Activated gamma-delta T cell treated with anti-CD3 and anti-CD28 coated beads, Interleukin-2, amount 50 U/mL, for 16 hours (primary cell): ENCODE measurements around the gene WIPI1.

Source experiments
- DNase-seq: peaks from one replicate; pipeline ENCODE4 v3.0.0-alpha.2; 2020; ENCODE audit warnings: low read depth

The WIPI1 gene

DNA sequence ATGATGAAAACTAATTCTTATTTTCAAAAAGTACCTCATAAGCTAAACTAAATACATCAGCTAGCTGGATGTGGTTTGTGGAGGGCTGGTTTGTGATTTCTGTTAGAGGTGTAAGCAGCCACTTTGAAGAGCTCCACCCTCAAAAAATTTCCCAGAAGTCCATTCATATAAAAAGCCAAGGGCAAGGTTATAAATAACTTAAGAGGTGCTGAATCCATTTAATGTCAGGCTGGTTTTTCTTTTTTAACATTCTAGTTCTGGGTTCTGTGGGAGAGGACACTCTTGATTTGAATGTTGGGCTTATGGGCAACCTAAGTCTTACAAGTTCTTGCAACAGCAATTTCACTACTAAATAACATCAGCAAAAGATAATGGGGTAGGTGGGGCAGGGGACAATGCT lies 3.4 kb upstream of the WIPI1 start:
- DNase-seq, result no peak

- no peak for DNase-seq
These were observed 2.9 kb upstream of the WIPI1 start for GRCh38 chr17:68460146-68460545.

DNA sequence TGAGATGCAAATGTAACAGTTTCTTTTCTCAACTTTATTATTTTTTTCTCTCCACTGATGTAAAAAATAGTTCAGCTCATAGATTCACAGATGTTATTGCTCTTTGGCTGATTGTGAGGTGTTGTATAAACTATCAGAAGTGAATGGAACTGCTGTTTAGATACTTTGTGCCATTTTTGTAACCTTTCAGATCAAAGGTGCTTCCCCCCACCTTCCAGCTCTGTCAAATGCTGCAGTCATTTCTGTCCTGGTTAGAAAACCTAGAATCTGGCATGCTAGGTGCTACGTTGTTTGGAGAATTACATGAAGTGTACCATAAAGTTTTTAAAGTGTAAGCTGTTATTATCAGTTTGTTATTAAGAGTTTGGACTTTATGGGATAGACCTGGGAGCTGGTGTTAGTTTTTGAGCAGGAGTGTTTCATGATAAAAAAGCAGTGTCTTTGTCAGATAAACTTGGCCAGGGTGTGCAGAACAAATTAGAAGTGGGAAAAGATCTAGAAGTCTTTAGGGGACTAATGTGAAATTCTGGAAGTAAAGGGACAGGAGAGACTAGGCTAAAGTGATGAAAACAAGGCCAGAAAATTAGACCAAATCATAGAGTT lies 1.8 kb upstream of the WIPI1 start:
- no peak for DNase-seq

DNA sequence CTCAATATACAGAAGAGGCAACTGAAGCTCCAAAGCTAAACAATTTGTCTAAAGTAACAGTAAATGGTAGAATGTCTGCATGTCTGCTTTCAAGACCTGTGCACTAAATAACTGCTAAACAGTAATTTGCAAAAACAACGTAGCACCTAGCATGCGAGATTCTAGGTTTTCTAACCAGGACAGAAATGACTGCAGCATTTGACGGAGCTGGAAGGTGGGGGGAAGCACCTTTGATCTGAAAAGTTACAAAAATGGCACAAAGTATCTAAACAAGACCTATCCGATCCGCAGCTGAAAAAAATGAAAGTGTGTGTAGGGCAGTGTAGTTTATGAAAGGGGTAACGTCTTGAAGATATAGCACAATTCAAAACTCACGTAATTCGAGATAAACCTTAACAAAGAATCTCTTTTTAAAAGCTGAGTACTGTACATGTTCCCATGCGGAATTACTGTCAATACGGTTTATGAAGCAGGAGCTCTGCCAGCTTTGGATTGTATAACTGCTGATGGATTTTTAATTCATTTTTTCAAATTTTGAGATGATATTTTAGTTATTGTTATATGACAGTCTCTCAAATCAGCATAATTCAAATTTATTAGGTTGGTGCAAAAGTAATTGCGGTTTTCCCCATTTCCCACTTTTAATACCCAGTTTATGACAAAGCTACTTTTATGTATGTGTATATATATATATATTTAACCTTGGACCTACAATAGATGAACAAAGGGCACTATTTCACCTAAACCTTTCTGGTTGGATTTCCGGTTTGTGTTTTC lies 1.2 kb upstream of the WIPI1 start:
- no peak for DNase-seq

GRCh38 chr17:68457539-68458259 lies 403 bp upstream of the WIPI1 start:
- DNase-seq, result peak; percentile 96

DNA sequence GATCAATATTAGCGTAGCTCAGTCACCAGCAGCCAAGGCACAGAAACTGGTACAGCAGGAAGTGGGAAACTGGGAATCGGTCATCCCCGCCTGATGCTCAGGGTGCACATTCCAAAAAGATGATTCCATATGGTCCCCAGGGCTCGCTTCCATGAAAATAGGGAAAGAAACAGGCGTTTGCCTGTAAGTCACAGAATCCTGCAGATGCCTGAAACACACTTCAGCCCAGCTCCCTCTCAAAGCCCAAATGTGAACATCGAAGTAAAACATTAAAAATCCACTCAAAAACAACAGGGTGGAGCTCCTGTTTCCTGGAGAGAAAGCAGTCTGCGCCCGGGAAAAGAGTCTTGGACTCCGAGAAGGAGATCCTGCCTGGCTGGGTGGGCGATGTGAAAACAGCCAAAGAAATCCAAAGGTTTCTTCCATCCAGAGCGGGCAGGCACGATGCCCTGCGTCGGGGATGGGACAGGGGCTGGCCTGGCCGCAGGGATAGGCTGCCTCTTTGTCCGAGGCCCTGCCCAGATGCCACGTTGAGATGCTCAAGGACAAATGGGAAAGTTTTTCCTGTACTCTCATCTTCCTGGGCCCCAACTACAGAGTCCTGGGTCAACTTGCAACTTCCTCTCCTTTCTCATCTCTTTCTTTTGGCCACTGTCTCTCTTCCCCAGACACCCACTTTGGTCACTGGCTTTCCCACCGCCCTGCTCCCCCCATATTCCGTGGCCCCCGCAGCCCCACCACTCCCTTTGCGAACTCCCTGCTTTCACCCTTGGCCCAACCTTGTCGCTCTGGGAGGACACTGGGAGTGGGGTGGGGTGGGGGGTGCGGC lies 743 bp downstream of the WIPI1 start:
- DNase-seq, result no peak

DNA sequence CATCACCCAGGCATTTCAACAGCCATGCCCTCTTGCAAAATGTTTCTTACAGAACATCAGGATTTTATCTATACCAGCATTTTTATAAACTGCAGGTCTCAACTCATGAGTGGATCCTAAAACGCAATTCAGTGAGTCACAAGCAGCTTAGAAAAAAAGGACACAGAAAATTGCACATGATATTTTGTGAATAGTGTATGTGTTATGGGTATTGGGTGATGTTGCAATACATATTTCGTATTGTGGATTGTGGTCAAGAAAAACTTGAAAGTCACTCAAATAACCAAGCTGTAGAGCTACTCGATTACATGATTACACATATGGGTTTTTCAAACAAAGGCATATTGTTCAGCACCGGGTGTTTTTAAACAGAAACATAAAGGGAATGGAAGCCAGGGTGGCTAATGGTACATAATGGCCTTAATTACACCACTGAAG lies 1.4 kb downstream of the WIPI1 start:
- DNase-seq, result no peak

DNA sequence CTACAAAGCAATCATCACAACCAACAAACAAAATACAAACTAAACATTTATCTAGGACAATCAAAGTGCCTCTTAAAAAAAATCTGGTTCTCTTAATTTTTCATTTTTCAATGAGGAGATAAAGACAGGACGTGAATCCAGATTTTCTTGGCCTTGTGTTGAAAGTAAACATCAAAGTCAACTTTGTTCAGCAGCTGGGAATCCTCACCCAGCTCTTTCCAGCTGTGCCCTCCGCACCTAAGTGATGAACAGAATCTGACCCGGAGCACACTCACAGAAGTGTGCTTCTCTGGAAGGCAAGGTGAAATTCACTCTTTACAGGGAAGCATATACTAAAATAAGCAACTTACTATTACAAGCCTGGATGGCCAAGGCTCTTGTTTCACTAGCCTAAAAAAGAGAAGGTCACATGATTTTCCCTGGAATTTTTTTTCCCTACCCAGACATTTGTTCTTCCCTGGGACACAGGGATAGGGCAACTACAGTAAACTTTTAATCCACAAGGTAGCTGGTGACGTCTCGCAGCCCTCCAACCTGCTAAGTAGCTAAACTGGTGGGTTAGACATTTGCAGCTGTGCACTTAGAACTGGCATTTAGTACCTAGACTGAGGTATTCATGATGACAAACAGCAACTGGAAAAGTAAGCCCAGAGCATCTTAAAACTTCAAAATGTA lies 3.2 kb downstream of the WIPI1 start:
- DNase-seq, result no peak

DNA sequence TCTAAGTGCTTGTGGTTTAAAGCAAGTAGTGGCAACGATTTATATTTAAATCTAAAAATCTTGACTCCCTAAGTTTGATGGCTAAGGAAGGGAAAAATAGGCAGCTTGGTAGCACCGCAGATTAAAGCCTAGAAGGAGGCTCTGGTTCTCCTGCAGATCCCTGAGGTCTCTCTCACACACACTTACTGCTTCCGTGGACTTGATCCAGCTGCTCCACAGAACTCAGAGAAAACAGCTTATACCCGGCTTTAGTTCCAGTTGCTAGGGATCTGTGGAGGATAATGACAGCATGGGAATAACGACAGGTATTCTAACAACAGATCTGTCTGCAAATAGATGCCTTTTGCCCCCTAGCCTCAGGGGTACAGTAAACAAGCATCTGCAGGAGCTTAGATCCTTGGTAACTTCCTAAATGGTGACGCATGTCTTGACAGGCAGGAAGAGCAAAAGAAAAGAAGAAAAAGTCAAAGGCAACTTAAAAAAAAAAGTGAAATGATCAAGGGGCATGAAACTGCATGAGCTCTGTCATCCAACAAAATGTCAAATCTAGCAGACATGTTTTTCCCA lies 4.5 kb downstream of the WIPI1 start:
- DNase-seq, result no peak

- DNase-seq, result no peak
These were observed 5.5 kb downstream of the WIPI1 start for GRCh38 chr17:68451670-68452354.

DNA sequence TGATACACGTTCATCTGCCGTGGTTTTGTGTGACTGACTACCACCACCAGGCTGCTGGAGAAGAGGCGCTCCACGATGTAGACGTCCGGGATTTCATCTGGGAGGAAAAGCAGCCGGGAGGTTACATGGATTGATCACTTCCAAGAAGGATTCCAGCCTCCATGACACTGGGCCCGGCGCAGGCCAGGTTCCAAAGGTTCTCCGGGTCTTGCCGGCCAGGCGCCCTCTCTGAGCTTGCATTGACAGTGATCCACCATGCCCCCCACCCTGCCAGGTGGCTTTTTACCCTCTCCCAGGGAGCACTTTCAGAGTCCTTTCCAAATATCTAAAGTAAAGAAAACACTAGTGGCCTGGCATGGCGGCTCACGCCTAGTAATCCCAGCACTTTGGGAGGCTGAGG lies 6.5 kb downstream of the WIPI1 start:
- DNase-seq, result no peak

GRCh38 chr17:68450391-68450790 lies 6.9 kb downstream of the WIPI1 start:
- no peak for DNase-seq

DNA sequence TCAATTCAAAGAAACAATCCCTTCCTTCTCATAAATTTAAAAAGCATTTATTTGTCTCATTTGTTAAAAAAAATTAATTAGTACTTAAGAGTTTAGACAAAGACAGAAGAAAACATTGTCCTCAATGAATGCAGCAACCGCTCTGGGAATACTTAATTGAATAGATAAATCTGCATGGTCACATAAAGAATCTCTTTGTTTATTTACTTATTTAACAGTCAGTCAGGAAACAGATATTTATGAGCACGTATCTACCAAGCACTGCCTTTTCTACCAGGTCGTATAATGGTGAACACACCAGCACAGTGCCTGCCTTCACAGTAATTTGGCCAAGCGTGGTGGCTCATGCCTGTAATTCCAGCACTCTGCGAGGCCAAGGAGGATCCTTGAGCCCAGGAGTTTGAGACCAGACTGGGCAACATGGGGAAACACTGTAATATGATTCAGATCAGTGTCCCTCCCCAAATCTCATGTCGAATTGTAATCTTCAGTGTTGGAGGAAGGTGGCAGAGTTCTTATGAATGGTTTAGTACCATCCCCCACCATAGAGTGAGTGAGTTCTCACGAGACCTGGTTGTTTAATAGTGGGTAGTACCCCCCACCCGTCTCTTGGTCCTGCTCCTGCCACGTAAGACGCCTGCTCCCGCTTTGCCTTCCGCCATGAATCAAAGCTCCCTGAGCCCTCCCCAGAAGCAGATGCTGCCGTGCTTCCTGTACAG lies 8.1 kb downstream of the WIPI1 start:
- no peak for DNase-seq

DNA sequence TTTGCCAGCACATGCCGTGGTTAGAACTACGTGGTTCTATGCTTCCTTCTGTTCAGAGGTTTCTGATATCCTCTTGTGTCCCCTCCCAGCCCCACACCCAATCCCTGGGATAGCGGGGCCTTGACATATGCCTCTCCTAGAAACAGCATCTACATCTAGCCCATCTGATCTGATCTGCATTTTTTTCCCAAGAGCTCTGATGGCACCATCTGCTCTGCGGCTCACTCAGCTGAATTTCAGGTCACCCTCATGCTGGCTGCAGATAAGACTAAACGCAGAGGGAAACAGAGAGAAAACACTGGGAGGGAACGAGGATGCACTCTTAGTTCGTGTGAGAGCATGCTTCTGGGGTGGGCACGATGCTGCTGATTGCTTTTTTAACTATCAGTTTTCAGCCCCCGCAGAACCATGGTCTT lies 10.7 kb downstream of the WIPI1 start:
- DNase-seq, result no peak

DNA sequence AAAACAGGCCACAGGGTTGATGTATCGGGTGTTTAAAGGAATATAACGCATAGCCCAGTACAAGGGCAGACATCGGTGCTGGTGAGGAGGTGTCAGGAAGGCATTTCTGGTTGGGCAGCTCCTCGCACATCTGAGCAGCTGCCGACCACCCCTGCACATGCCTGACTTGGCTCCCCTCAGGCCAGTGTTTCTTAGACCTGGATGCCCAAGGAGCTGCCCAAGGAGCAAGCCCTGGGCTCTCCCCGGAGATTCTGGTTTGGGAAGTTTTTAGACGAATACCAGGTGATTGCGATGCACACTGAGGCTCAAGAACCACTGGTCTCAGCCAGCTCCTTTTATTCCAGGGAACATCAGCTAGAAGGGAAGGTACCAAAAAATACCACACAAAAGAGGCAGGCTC lies 11.6 kb downstream of the WIPI1 start:
- DNase-seq, result no peak

DNA sequence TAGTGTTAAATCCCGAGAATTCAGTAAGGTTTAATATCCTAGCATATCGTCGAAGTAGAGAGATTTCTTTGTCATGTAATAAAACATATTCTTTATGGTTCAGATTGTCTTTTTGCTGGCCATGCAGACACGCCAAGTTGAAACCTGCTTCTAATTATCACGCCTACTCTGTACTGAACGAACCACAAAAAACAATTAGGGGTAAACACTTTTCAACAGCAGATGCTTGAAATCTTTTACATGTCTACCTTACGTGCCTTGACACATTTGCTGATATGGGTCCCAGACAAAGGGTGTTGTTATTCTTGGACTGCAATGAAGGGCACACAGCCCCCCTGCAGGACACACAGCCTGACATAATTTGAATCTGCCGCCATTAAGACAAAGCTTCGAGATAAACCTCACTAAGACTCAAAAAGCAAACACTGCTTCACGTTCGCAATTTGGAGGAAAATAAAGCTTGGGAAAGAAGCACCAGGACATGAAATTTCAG lies 13.3 kb downstream of the WIPI1 start:
- no peak for DNase-seq

GRCh38 chr17:68441070-68441770 lies 16.1 kb downstream of the WIPI1 start:
- DNase-seq, result no peak

DNA sequence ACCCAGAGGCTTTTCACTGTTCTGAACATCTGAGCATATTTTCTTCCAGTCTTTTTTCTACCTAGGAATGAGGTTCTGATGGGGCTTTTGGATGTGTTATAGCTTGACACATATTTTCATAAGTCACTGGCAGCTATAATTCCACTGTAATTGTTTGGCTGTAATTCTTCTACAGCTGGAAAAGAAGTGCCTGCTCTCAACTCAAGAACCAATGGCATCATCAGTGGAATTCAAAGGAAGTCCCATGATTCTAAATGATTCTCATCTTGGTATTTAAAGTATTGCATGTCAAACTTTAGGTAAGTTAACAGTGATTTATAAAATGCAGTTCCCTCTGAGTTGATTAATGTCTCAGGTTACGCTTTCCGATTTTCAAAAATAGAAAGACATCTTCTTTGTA lies 16.8 kb downstream of the WIPI1 start:
- no peak for DNase-seq

GRCh38 chr17:68439656-68440290 lies 17.5 kb downstream of the WIPI1 start:
- DNase-seq, result no peak
